NT2/D1 (cell line): ENCODE results near the gene CACNG1.

Experiments used
- SUZ12 ChIP-seq: IDR thresholded peaks from 2 replicates; pipeline ENCODE4 v1.6.1; 2011; ENCODE audit not compliant: insufficient read length, insufficient read depth; ENCODE audit errors: extremely low read depth
- YY1 ChIP-seq: IDR thresholded peaks from 2 replicates; pipeline ENCODE4 v1.6.1; 2011; ENCODE audit not compliant: insufficient read length, insufficient read depth
- ZNF274 ChIP-seq: IDR thresholded peaks from 2 replicates; pipeline ENCODE4 v1.6.1; 2011; ENCODE audit warnings: mild to moderate bottlenecking, low read depth, low read length

DNA sequence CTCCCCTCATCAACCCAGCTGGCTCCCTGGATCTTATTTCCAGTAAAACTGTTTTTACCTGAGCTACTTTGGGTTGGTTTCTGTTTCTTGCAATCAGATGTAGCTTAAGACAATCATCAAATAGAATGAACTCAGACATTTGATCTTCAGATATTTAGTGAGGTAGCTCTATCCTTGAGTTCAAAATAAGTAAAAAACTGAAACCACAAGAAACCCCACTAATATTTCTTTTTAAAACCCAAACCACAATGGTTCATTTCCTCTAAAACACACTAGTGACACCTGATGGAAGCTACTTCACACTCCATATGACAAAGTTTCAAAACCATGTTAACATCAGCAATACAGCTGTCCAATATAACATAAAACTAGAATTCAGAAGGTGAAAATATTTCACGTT is 37.8 kb downstream of the CACNG1 start:
- TF ChIP-seq SUZ12 = no peak
- TF ChIP-seq ZNF274 = no peak
- TF ChIP-seq YY1 = no peak
